ENCODE measurements around the gene BLOC1S3.

GRCh38 chr19:45168767-45169351 lies 9.7 kb upstream of the BLOC1S3 start:
- TF ChIP-seq EZH2 (IDR thresholded peaks at IDR 0.05) = no peak
- no peak for TF ChIP-seq FOXP2 (optimal IDR thresholded peaks at IDR 0.05; ENCODE audit: control extremely low read depth, extremely low read length, insufficient read depth)
- TF ChIP-seq POLR2AphosphoS5 (IDR thresholded peaks at IDR 0.05; ENCODE audit: borderline replicate concordance, low read depth, low read length) = no peak
